Adipocyte (in vitro differentiated cells): ENCODE data around the gene STK33.

Source experiments
- DNase-seq: peaks from one replicate; pipeline ENCODE4 v3.0.0-alpha.2; 2015; ENCODE audit warnings: low read depth
- H3K27me3 ChIP-seq: replicated peaks from 2 replicates; pipeline ENCODE4 v1.7.0; 2013; ENCODE audit warnings: mild to moderate bottlenecking, low read length, moderate library complexity; ENCODE audit not compliant: control insufficient read depth, insufficient read depth
- H3K36me3 ChIP-seq: 2 replicates; pipeline ENCODE4 v1.7.0; 2013; ENCODE audit warnings: low read length, mild to moderate bottlenecking, moderate library complexity; ENCODE audit not compliant: control insufficient read depth, insufficient read depth, severe bottlenecking
- H3K4me1 ChIP-seq: 2 replicates; pipeline ENCODE4 v1.7.0; 2013; ENCODE audit warnings: mild to moderate bottlenecking, low read length, moderate library complexity; ENCODE audit not compliant: control insufficient read depth, insufficient read depth
- H3K4me3 ChIP-seq: 2 replicates; pipeline ENCODE4 v1.7.0; 2013; ENCODE audit warnings: mild to moderate bottlenecking, low read length, moderate library complexity
- H3K9ac ChIP-seq: 2 replicates; pipeline ENCODE4 v1.7.0; 2013; ENCODE audit warnings: mild to moderate bottlenecking, low read length, moderate library complexity
- H3K9me3 ChIP-seq: 2 replicates; pipeline ENCODE4 v1.7.0; 2013; ENCODE audit warnings: mild to moderate bottlenecking, low read length, moderate library complexity; ENCODE audit not compliant: control insufficient read depth

Gene STK33

DNA sequence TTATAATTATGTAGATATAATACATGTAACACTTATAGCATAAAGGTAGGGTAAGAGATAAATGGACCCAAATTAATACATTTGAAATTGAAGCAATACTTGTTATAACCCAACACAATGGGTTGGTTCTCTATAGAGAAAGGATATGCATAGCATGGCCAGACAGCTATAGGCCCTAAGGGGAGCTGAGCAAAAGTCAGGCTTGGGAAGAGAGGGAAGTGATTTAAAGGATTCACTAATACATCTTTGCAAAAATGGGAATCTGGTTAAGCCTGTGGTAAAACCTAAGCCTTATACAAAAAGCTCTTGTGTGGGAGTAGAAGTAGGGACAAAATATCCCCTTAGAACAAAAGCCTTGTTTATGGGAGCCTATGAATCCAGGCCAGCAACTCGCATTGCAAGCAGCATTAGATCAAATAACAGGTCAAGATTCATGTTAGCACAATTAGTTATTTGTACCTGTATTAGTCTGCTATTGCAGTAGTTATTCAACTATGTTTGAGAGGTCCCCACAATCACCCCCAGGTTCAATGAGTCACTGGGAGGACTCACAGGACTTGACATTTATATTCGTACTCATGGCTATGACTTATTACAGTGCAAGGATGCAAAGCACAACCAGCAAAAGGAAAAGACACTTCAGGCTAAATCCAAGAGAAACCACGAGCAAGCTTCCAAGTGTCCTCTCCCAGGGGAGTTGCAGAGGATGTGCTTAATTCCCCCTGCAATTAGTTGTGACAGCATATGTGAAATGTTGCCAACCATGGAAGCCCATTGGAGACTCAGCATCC lies 185.7 kb downstream of the STK33 start:
- Histone ChIP-seq H3K9me3 (no peaks in the 10 kb centered on the region), H3K36me3 (no peaks in the 10 kb centered on the region), H3K4me1 (no peaks in the 10 kb centered on the region), H3K9ac (no peak overlapping the region), H3K4me3 (no peak overlapping the region), H3K27me3 (no peaks in the 10 kb centered on the region)
- no peak for DNase-seq

DNA sequence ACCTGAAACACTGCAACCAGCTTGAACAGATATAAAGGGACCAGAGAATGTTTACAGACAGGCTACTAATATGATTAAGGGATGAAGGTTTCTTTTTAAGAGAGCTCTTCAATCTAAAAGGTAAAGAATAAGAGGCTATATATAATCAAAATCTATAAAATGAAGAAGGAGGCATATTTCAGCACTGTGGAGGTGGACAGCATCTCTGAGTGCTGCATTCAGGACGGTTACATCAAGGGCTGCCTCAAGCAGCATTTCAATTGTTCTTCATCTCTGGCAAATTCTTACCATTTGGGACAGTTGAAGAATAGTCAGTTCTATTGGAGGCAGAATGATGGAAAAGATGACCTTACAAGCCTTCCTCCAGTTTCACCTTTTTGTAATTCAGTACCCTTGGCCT lies 190.7 kb downstream of the STK33 start:
- peak; percentile 41 for DNase-seq
- H3K9me3 ChIP-seq = no peaks in the 10 kb centered on the region
- H3K27me3 ChIP-seq = no peaks in the 10 kb centered on the region
- H3K4me3 ChIP-seq = no peak overlapping the region
- H3K4me1 ChIP-seq = no peaks in the 10 kb centered on the region
- no peak overlapping the region for H3K9ac ChIP-seq
- no peaks in the 10 kb centered on the region for H3K36me3 ChIP-seq

DNA sequence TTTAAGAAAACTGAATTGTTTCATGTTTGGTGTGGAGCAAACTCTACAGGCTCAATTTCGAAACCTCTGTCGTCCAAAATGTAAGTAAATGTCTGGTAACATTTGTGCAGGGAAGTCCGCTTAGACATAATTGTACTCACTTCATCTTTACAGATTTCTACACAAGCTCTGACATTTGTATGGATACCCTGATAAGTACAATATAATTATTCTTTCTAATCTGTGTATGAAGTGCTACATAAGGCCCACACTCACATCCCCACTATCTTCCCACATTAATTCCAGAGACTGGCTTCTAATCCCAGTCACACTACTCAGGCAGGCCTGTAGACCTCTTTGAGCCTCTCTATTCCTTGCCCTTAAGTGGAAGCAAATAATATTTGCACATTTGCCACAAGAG lies 201.1 kb downstream of the STK33 start:
- no peaks in the 10 kb centered on the region for H3K9me3 ChIP-seq
- no peak for DNase-seq
- no peaks in the 10 kb centered on the region for H3K4me1 ChIP-seq
- H3K27me3 ChIP-seq = peaks cover 21% of the 10 kb centered on the region
- no peaks in the 10 kb centered on the region for H3K36me3 ChIP-seq
- no peak overlapping the region for H3K4me3 ChIP-seq
- no peak overlapping the region for H3K9ac ChIP-seq

DNA sequence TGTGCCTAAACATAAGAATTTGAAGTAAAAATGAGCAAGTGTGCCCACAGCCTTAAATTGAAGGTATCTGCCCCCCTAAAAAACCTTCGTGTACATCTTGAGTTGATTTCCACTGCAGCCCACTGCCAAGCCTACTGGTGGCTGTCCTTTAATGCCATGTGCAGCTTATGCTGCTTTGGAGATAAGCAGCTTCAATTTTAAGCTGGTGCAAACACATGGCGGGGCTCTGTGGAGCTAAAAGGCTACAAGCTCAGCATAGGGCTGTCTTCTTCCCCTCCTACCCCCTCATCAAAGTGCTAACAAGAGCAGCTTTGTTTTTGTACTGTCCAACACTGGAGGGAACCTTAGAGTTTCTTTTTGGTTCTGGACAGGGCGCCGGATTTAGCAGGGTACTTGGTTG lies 201.9 kb downstream of the STK33 start:
- H3K36me3 ChIP-seq = no peaks in the 10 kb centered on the region
- no peak overlapping the region for H3K4me3 ChIP-seq
- H3K9me3 ChIP-seq = no peaks in the 10 kb centered on the region
- DNase-seq = no peak
- H3K27me3 ChIP-seq = peaks cover 23% of the 10 kb centered on the region
- no peaks in the 10 kb centered on the region for H3K4me1 ChIP-seq
- H3K9ac ChIP-seq = no peak overlapping the region

DNA sequence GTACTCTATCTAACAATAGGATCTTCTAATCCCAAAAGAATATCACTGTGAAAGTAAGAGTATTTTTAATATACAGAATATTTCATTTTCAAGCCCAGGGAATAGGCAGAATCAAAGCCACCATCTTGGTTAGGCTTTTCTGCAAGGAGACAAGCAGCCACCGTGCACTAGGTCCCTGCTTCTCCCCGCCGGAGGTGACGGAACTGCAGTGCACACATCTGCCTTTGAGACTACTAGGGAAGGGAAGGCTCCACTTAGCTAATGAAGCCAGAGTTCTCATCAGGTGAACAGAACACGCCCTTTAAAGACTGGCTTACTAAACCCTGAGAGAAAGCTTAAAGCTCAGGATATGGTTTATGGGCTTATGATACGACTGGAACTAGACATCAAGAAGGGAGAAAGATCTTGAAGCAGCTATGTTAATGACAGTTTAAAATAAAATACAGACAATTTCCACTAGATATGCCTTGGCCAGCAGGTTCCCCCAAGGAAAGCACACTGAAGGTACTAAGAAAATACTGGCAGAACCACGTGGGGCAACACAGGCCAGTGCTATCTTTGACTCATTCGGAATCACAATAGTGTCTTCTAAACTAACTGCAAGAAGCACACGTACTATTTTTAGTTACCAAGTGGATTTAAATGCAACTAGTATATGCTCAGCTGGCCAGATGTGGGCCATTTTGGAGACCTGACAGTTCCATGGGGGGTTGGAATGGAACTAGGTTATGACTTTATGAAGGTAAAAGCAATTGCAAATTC lies 203.0 kb downstream of the STK33 start:
- Histone ChIP-seq H3K4me1 (no peaks in the 10 kb centered on the region), H3K4me3 (no peak overlapping the region), H3K27me3 (peaks cover 31% of the 10 kb centered on the region), H3K9ac (no peak overlapping the region), H3K36me3 (no peaks in the 10 kb centered on the region), H3K9me3 (no peaks in the 10 kb centered on the region)
- DNase-seq = no peak

DNA sequence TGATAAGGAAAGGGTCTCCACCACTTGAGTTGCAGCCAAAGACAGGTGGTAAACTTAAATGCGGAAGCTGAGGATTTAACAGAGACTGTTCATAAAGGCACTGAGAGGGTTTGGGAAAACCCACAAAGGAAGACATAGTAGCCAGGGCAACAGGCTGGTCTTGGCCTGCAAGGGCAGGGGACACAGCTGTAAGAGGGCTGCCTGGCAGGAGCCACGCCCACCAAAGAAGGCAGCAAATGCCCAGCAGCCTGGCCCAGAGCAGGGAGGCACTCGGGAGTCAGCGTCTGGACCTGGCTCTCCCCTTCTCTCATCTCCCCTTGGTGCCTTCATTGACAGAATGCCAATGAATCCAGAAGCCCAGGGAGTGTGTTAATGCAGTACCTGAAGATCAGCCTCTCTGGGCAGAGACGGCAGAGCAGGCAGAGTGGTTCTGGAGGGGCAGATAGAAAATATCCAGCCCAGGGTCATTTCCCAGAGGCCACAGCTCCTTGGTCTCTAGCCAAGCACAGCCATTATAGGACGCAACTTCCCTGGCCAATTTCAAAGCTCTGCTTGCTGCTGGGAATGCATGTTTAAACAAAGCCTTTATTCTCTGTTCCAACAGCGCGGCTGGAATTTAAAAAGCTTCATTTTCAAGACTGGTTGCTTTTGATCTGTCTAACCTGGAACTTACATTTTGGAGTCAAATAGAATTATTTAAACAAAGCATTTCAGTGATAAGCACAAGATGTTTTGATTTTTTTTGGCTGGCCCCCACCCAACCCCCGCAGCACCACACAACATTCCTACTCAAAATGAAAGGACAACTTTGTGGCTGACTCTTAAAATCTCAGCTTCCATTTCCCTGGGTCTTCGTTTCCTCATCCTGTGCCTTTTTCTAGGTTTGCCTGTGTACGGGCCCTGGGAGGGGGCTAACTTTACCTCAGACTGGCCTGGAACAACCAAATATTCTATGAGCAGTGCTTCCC lies 204.7 kb downstream of the STK33 start:
- peaks cover 31% of the 10 kb centered on the region for H3K27me3 ChIP-seq
- H3K4me3 ChIP-seq = no peak overlapping the region
- H3K9ac ChIP-seq = no peak overlapping the region
- no peaks in the 10 kb centered on the region for H3K4me1 ChIP-seq
- no peaks in the 10 kb centered on the region for H3K36me3 ChIP-seq
- peak; percentile 5 for DNase-seq
- no peaks in the 10 kb centered on the region for H3K9me3 ChIP-seq

DNA sequence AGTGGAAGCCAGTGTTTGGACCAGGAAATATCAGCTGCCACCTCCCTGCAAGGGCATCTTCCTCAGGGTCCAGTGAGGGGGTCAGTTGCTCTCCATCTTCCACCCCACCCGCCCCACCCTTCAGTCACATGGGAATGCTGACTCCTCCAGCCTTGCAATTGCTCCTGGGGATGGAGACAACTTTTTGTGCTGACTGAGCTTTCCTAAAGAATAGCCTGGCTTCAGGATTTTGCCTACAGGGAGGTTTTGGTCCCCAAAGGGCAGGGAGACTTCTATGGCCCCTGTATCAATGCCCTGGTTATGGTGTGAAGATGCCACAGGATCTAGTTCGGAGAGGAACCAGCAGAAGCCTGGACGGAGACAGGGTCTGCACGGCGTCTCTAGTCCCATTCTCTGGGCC lies 206.3 kb downstream of the STK33 start:
- H3K27me3 ChIP-seq = peaks cover 31% of the 10 kb centered on the region
- H3K4me3 ChIP-seq = no peak overlapping the region
- H3K9me3 ChIP-seq = no peaks in the 10 kb centered on the region
- H3K36me3 ChIP-seq = no peaks in the 10 kb centered on the region
- no peak for DNase-seq
- peaks cover 3% of the 10 kb centered on the region for H3K4me1 ChIP-seq
- no peak overlapping the region for H3K9ac ChIP-seq

DNA sequence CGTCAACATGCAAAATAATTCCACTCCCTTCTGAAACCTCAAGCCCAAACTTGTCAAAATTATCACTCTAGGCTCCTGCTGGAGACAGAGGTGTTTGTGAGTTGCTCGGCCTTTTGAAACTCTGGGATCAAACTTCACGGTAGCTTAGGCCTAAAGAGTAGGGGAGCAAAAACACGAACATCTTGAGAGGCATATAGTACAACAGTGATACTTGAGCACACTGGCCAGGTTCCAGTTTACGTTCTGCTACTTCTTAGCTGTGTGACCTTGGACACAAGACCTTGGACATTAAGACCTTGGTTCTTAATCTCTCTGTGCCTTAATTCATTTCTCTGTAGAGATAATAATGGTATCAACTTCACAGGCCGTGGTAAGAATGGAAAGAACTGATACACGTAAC lies 206.9 kb downstream of the STK33 start:
- no peak overlapping the region for H3K9ac ChIP-seq
- peaks cover 3% of the 10 kb centered on the region for H3K4me1 ChIP-seq
- H3K9me3 ChIP-seq = no peaks in the 10 kb centered on the region
- H3K4me3 ChIP-seq = no peak overlapping the region
- H3K27me3 ChIP-seq = peaks cover 31% of the 10 kb centered on the region
- no peak for DNase-seq
- H3K36me3 ChIP-seq = no peaks in the 10 kb centered on the region

DNA sequence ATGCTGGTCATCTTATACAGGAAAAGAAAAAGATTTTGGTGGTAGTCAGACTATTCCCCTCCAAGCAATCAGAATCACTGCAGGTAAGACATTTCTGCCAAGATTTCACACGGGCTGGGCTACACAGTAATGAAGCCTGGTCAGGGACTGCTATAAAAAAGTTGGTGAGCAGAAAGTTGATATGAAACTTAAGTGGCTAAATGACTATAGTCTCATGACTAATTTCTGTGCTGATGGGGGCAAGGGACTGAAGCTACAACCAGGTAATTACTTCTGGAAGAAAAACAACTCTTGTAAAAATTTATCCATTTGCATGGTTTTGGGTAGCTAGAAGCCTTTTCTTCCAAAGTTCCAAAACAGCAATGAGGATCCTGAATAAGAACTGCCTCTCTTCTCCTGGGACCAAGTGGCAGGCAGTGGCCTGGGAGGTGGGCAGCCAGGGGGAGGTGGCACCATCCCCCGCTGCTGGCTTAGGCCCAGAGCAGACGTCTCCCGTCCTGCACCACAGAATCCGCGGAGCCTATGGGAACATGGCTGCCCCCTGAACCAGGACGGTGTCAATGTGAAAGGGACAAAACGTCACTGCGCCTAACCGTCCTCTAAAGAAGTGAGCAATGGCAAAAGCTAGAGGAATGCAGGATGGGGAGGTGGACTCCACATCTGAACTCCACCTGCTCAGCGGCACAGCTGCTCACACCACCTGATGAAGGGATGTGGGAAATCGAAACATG lies 207.7 kb downstream of the STK33 start:
- no peak for DNase-seq
- peaks cover 25% of the 10 kb centered on the region for H3K27me3 ChIP-seq
- peaks cover 3% of the 10 kb centered on the region for H3K4me1 ChIP-seq
- no peaks in the 10 kb centered on the region for H3K9me3 ChIP-seq
- H3K4me3 ChIP-seq = no peak overlapping the region
- no peak overlapping the region for H3K9ac ChIP-seq
- no peaks in the 10 kb centered on the region for H3K36me3 ChIP-seq

DNA sequence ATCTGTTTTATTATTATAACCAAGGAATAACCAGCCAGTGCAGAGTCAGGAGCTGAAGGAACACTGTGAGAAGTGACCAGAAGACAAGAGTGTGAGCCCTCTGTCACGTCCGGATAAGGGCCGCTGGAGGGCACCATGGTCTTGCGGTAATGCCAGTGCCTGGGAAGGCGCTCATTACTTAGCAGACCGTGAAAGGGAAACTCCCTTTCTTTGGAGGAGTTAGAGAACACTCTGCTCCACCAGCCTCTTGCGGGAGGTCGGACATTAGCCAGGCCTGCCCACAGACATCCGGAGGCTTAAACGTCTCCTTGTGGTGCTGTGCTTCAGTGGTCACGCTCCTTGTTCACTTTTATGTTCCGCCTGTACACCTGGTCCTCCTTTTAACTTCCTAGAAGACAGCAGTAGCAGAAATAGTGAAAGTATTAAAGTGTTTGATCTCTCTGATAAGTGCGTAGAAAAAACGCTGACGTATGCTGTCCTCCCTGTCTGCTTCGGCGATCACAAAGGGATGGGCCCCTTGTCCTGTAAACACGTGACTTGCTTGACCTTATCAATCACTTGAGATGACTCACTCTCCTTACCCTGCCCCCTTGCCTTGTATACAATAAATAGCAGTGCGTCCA lies 209.7 kb downstream of the STK33 start:
- Histone ChIP-seq H3K9me3 (no peaks in the 10 kb centered on the region), H3K27me3 (peaks cover 17% of the 10 kb centered on the region), H3K9ac (no peak overlapping the region), H3K4me3 (peak overlapping the region; percentile 45), H3K36me3 (no peaks in the 10 kb centered on the region), H3K4me1 (peaks cover 3% of the 10 kb centered on the region)
- DNase-seq = peak; percentile 32
